HCT116 (cell line): ENCODE data around the gene RPUSD3. TPM values are rescaled to one million over a fixed set of nuclear protein-coding genes. Genes with fewer than 3 reads are reported as not detected.

Experiments
- ATAC-seq: fragments of 200-7000 bp; cut with Tn5 transposase; 2 replicates; pipeline ENCODE4 v1.9.1; 2020; ENCODE audit warnings: mild to moderate bottlenecking, moderate library complexity
- BruUV-seq: library from RNA; stranded (reverse); fragments of 400-500 nt; replicated peaks from 2 replicates; lab custom pipeline; 2021; lab: Mats Ljungman, UMichigan
- CTCF ChIA-PET: fragments of 300-600 bp; sonication (Branson Sonifier 250); formaldehyde crosslinking; loops from one replicate; lab custom pipeline; 2021; ENCODE audit warnings: antibody characterized with exemption; lab: Charles Lee
- POLR2A ChIA-PET: fragments of 300-600, 350-600 bp; sonication (Branson Sonifier 250); formaldehyde crosslinking; loops from one replicate; lab custom pipeline; 2021; ENCODE audit warnings: antibody characterized with exemption; lab: Charles Lee
- RAD21 ChIA-PET, 2 experiments: fragments of 300-600 bp; sonication (Branson Sonifier 250); formaldehyde crosslinking; loops; one replicate each; lab custom pipeline; 2023; ENCODE audit warnings: low total read pairs in 2 of 2; ENCODE audit not compliant: uncharacterized antibody in 2 of 2, unreplicated experiment in 2 of 2, low non-redundant PET in 1 of 2; lab: Charles Lee
- DNase-seq: peaks from one replicate; pipeline ENCODE4 v3.0.0-alpha.2; 2010; ENCODE audit warnings: low read depth, low spot score
- H2AFZ ChIP-seq: fragments of 200-600 bp; shearing (Covaris generic), sonication (generic); 2 replicates; pipeline ENCODE4 v1.6.1; 2017; ENCODE audit warnings: low read depth, mixed run types, mixed read lengths, antibody characterized with exemption, low read length; ENCODE audit not compliant: poor library complexity, severe bottlenecking
- H3K27ac ChIP-seq: 2 replicates; pipeline ENCODE4 v1.5.1; 2012; ENCODE audit warnings: low read depth, low read length
- H3K27me3 ChIP-seq: fragments of 200-600 bp; sonication (generic); 2 replicates; pipeline ENCODE4 v1.6.1; 2016; ENCODE audit warnings: mixed run types, low read length, mixed read lengths; ENCODE audit not compliant: insufficient read depth
- H3K36me3 ChIP-seq, 2 experiments: fragments of 200-500 bp in 1 of 2; fragments of 200-600 bp in 1 of 2; sonication (Bioruptor generic) in 1 of 2; sonication (generic) in 1 of 2; 2 replicates each; pipeline versions ENCODE4 v1.5.1 to v1.6.1; 2014 to 2016; ENCODE audit warnings: low read length in 2 of 2, inconsistent platforms in 1 of 2, mixed read lengths in 1 of 2, mixed run types in 1 of 2; ENCODE audit not compliant: insufficient read depth in 2 of 2, control insufficient read depth in 1 of 2
- H3K4me1 ChIP-seq, 2 experiments: fragments of 200-600 bp in 1 of 2; sonication (generic) in 1 of 2; 2 replicates each; pipeline versions ENCODE4 v1.5.1 to v1.6.1; 2012 to 2017; ENCODE audit warnings: low read length in 2 of 2, inconsistent platforms in 1 of 2, mild to moderate bottlenecking in 1 of 2, mixed read lengths in 1 of 2, mixed run types in 1 of 2, moderate library complexity in 1 of 2; ENCODE audit not compliant: insufficient read depth in 2 of 2, control insufficient read depth in 1 of 2
- H3K4me2 ChIP-seq: fragments of 200-600 bp; sonication (generic); 2 replicates; pipeline ENCODE4 v1.6.1; 2017; ENCODE audit warnings: mixed run types, low read length, mixed read lengths
- H3K4me3 ChIP-seq, 2 experiments: fragments of 200-600 bp in 1 of 2; sonication (generic) in 1 of 2; replicated peaks in 1 of 2; 2 replicates each; pipeline ENCODE4 v1.5.1; 2011 to 2016; ENCODE audit warnings: low read length in 2 of 2, control low read depth in 1 of 2, low read depth in 1 of 2, mild to moderate bottlenecking in 1 of 2, mixed read lengths in 1 of 2, mixed run types in 1 of 2
- H3K79me2 ChIP-seq: fragments of 200-600 bp; sonication (generic); 2 replicates; pipeline ENCODE4 v1.6.1; 2017; ENCODE audit warnings: mild to moderate bottlenecking, mixed run types, low read length, moderate library complexity, mixed read lengths; ENCODE audit not compliant: insufficient read depth
- H3K9ac ChIP-seq: fragments of 200-600 bp; sonication (generic); 2 replicates; pipeline ENCODE4 v1.6.1; 2016; ENCODE audit warnings: low read length, mixed read lengths
- H3K9me2 ChIP-seq: fragments of 200-600 bp; sonication (generic), shearing (Covaris generic); 2 replicates; pipeline ENCODE4 v1.6.1; 2017; ENCODE audit warnings: mixed run types, mild to moderate bottlenecking, moderate library complexity; ENCODE audit not compliant: insufficient read depth
- H3K9me3 ChIP-seq, 2 experiments: fragments of 200-500 bp in 1 of 2; fragments of 200-600 bp in 1 of 2; sonication (Bioruptor generic) in 1 of 2; sonication (generic) in 1 of 2; 2 replicates each; pipeline ENCODE4 v1.6.1; 2014 to 2017; ENCODE audit warnings: low read length in 2 of 2, mixed read lengths in 2 of 2, inconsistent platforms in 1 of 2, low read depth in 1 of 2, mild to moderate bottlenecking in 1 of 2, mixed run types in 1 of 2, moderate library complexity in 1 of 2; ENCODE audit not compliant: control insufficient read depth in 1 of 2, insufficient read depth in 1 of 2
- H4K20me1 ChIP-seq: fragments of 200-600 bp; sonication (generic), shearing (Covaris generic); 2 replicates; pipeline ENCODE4 v1.6.1; 2017; ENCODE audit warnings: mixed run types, mild to moderate bottlenecking, moderate library complexity; ENCODE audit not compliant: insufficient read depth
- CBX3 ChIP-seq: IDR thresholded peaks from 2 replicates; pipeline ENCODE4 v1.6.1; 2012; ENCODE audit warnings: low read depth
- CEBPB ChIP-seq: IDR thresholded peaks from 2 replicates; pipeline ENCODE4 v1.6.1; 2012; ENCODE audit warnings: low read depth
- EGR1 ChIP-seq: IDR thresholded peaks from 2 replicates; pipeline ENCODE4 v1.6.1; 2012; ENCODE audit warnings: low read depth
- ELF1 ChIP-seq: IDR thresholded peaks from 2 replicates; pipeline ENCODE4 v1.6.1; 2012; ENCODE audit warnings: low read depth, borderline replicate concordance
- FOSL1 ChIP-seq: IDR thresholded peaks from 2 replicates; pipeline ENCODE4 v1.6.1; 2012; ENCODE audit warnings: low read depth
- JUND ChIP-seq: IDR thresholded peaks from 2 replicates; pipeline ENCODE4 v1.6.1; 2012
- MAX ChIP-seq: IDR thresholded peaks from 2 replicates; pipeline ENCODE4 v1.6.1; 2012
- POLR2A ChIP-seq: IDR thresholded peaks from 2 replicates; pipeline ENCODE4 v1.7.0; 2011; ENCODE audit warnings: borderline replicate concordance; ENCODE audit not compliant: insufficient read depth, insufficient read length; ENCODE audit errors: extremely low read depth
- POLR2AphosphoS5 ChIP-seq: IDR thresholded peaks from 2 replicates; pipeline ENCODE4 v1.6.1; 2011; ENCODE audit warnings: mild to moderate bottlenecking, low read depth, low read length, moderate library complexity
- RAD21 ChIP-seq: IDR thresholded peaks from 2 replicates; pipeline ENCODE4 v1.6.1; 2012; ENCODE audit warnings: low read depth, mild to moderate bottlenecking
- REST ChIP-seq: IDR thresholded peaks from 2 replicates; pipeline ENCODE4 v1.6.1; 2012; ENCODE audit warnings: low read depth
- SIN3A ChIP-seq: IDR thresholded peaks from 2 replicates; pipeline ENCODE4 v1.6.1; 2012; ENCODE audit warnings: low read depth
- SP1 ChIP-seq: IDR thresholded peaks from 2 replicates; pipeline ENCODE4 v1.6.1; 2012; ENCODE audit warnings: low read depth
- SRF ChIP-seq: IDR thresholded peaks from 2 replicates; pipeline ENCODE4 v1.6.1; 2012; ENCODE audit warnings: low read depth
- TCF7L2 ChIP-seq: IDR thresholded peaks from 2 replicates; pipeline ENCODE4 v1.7.0; 2011; ENCODE audit warnings: borderline replicate concordance, inconsistent platforms; ENCODE audit not compliant: insufficient read depth, insufficient read length; ENCODE audit errors: extremely low read depth
- YY1 ChIP-seq: IDR thresholded peaks from 2 replicates; pipeline ENCODE4 v1.6.1; 2011; ENCODE audit warnings: low read length, low read depth, moderate library complexity, mild to moderate bottlenecking; ENCODE audit not compliant: insufficient replicate concordance; ENCODE audit errors: extremely low read depth
- ZBTB33 ChIP-seq: IDR thresholded peaks from 2 replicates; pipeline ENCODE4 v1.6.1; 2011; ENCODE audit warnings: mild to moderate bottlenecking, low read length, moderate library complexity; ENCODE audit not compliant: insufficient replicate concordance; ENCODE audit errors: extremely low read depth
- ZFX ChIP-seq: fragments of 450-650 bp; IDR thresholded peaks from 2 replicates; pipeline ENCODE4 v1.6.1; 2017
- intact Hi-C: fragments of 100-400 bp; cut with micrococcal nuclease; formaldehyde crosslinking; loops from 2 replicates; pipeline ENCODE4 v1.10.0; 2022
- total RNA-seq: library from RNA; stranded (reverse); gene quantifications from one replicate; pipeline ENCODE4 v1.2.1, GENCODE V29; 2021; ENCODE audit not compliant: unreplicated experiment
- TF ChIP-seq, protein P1 (sequence below): IDR thresholded peaks from 2 replicates; pipeline ENCODE4 v1.6.1; 2012
- TF ChIP-seq, protein P2 (sequence below), 3 experiments: fragments of 200-600 bp in 1 of 3; sonication (generic) in 1 of 3; IDR thresholded peaks in 2 of 3; conservative IDR thresholded peaks in 1 of 3; 2 replicates each; pipeline ENCODE4 v1.5.1; 2012 to 2017; ENCODE audit warnings: low read depth in 2 of 3, low read length in 2 of 3, antibody characterized with exemption in 1 of 3, borderline replicate concordance in 1 of 3, control low read depth in 1 of 3, mild to moderate bottlenecking in 1 of 3, mixed read lengths in 1 of 3, mixed run types in 1 of 3, moderate library complexity in 1 of 3; ENCODE audit not compliant: insufficient read depth in 1 of 3

Gene RPUSD3
- total RNA-seq, 1 experiment from 2014 or later = 58.0 TPM

DNA sequence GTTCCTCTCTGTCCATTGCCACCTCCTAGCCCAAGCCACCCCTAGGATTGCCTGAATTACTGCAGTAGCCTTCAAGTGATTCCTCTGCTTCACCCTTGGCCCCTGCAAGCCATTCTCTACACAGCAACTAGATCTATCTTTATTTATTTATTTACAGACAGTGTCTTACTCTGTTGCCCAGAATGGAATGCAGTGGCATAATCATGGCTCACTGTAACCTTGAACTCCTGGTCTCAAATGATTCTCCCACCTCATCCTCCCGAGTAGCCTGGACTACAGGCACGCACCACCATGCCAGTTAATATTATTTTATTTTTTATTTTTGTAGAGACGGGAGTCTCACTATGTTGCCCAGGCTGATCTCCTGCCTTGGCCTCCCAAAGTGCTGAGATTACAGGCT, 44.7 kb upstream of the RPUSD3 start:
- Histone ChIP-seq H3K9me3 (no peaks in the 10 kb centered on the region), H3K4me1 (peaks cover 19 to 38% of the 10 kb centered on the region in 2 experiments), H3K79me2 (peaks cover 31% of the 10 kb centered on the region), H3K4me2 (no peak overlapping the region), H3K4me3 (no peak overlapping the region), H3K27me3 (no peaks in the 10 kb centered on the region), H3K9me2 (no peaks in the 10 kb centered on the region), H2AFZ (no peak overlapping the region), H3K36me3 (peaks cover 11 to 13% of the 10 kb centered on the region in 2 experiments; a peak in 3 of 4 replicates), H4K20me1 (no peaks in the 10 kb centered on the region), H3K9ac (no peak overlapping the region), H3K27ac (no peak overlapping the region)
- ChIA-PET RAD21 (no interaction called here), CTCF (no interaction called here), POLR2A (no interaction called here)
- TF ChIP-seq POLR2A = no peak
- TF ChIP-seq, protein P1, sequence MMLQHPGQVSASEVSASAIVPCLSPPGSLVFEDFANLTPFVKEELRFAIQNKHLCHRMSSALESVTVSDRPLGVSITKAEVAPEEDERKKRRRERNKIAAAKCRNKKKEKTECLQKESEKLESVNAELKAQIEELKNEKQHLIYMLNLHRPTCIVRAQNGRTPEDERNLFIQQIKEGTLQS = no peak
- no peak for TF ChIP-seq YY1
- no peak for TF ChIP-seq SRF
- no peak for TF ChIP-seq SP1
- TF ChIP-seq ZFX = no peak
- TF ChIP-seq REST = no peak
- TF ChIP-seq EGR1 = no peak
- no peak for TF ChIP-seq MAX
- no peak for TF ChIP-seq ELF1
- TF ChIP-seq RAD21 = no peak
- TF ChIP-seq CEBPB = no peak
- TF ChIP-seq SIN3A = no peak
- no peak for TF ChIP-seq TCF7L2
- TF ChIP-seq FOSL1 = no peak
- TF ChIP-seq, protein P2, sequence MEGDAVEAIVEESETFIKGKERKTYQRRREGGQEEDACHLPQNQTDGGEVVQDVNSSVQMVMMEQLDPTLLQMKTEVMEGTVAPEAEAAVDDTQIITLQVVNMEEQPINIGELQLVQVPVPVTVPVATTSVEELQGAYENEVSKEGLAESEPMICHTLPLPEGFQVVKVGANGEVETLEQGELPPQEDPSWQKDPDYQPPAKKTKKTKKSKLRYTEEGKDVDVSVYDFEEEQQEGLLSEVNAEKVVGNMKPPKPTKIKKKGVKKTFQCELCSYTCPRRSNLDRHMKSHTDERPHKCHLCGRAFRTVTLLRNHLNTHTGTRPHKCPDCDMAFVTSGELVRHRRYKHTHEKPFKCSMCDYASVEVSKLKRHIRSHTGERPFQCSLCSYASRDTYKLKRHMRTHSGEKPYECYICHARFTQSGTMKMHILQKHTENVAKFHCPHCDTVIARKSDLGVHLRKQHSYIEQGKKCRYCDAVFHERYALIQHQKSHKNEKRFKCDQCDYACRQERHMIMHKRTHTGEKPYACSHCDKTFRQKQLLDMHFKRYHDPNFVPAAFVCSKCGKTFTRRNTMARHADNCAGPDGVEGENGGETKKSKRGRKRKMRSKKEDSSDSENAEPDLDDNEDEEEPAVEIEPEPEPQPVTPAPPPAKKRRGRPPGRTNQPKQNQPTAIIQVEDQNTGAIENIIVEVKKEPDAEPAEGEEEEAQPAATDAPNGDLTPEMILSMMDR (IDR thresholded peaks at IDR 0.05 in 2 of 3, conservative IDR thresholded peaks at IDR 0.05 in 1 of 3; ENCODE audit: borderline replicate concordance in 1 of 3, insufficient read depth in 1 of 3, low read depth in 2 of 3, low read length in 2 of 3) = no peak
- no peak for TF ChIP-seq POLR2AphosphoS5
- no peak for TF ChIP-seq CBX3
- no peak for TF ChIP-seq JUND
- TF ChIP-seq ZBTB33 = no peak
- ATAC-seq (no peak), DNase-seq (no peak)
- intact Hi-C loops = no loop called here
- no TSS peak for BruUV-seq
